Parathyroid adenoma (tissue), 2 donors: ENCODE results near the gene ADSS1.
A peak's percentile ranks its signal among the peaks of the same experiment; 100 is the strongest.

Experiments
- H2AFZ ChIP-seq: fragments of 300-600 bp; sonication (generic); one replicate; pipeline ENCODE4 v1.7.0; 2017; ENCODE audit warnings: antibody characterized with exemption, mild to moderate bottlenecking
- H3K27ac ChIP-seq: fragments of 300-600 bp; sonication (generic); one replicate; pipeline ENCODE4 v1.7.0; 2017
- H3K27me3 ChIP-seq: fragments of 300-600 bp; sonication (generic); one replicate; pipeline ENCODE4 v1.7.0; 2017; ENCODE audit warnings: low read length; ENCODE audit not compliant: control insufficient read depth, insufficient read depth
- H3K36me3 ChIP-seq: fragments of 300-600 bp; sonication (generic); one replicate; pipeline ENCODE4 v1.7.0; 2017; ENCODE audit warnings: low read length; ENCODE audit not compliant: control insufficient read depth, insufficient read depth
- H3K4me1 ChIP-seq: fragments of 300-600 bp; sonication (generic); one replicate; pipeline ENCODE4 v1.7.0; 2017; ENCODE audit warnings: control low read depth
- H3K4me2 ChIP-seq: fragments of 300-600 bp; sonication (generic); one replicate; pipeline ENCODE4 v1.7.0; 2017; ENCODE audit warnings: low read length
- H3K4me3 ChIP-seq: fragments of 300-600 bp; sonication (generic); one replicate; pipeline ENCODE4 v1.7.0; 2017; ENCODE audit warnings: low read depth, low read length
- H3K79me2 ChIP-seq: fragments of 300-600 bp; sonication (generic); one replicate; pipeline ENCODE4 v1.7.0; 2017; ENCODE audit warnings: control low read depth
- H3K9ac ChIP-seq: fragments of 300-600 bp; sonication (generic); one replicate; pipeline ENCODE4 v1.7.0; 2017; ENCODE audit warnings: mild to moderate bottlenecking
- H3K9me3 ChIP-seq: fragments of 300-600 bp; sonication (generic); one replicate; pipeline ENCODE4 v1.7.0; 2017; ENCODE audit warnings: low read length; ENCODE audit not compliant: control insufficient read depth
- CTCF ChIP-seq: fragments of 300-600 bp; sonication (generic); IDR thresholded peaks from one replicate; pipeline ENCODE4 v1.7.0; 2017; ENCODE audit warnings: antibody characterized with exemption, mild to moderate bottlenecking
- donor health status: primary hyperparathyroidism.

The ADSS1 gene

GRCh38 chr14:104754213-104754851 lies 30.3 kb downstream of the ADSS1 start:
- Histone ChIP-seq H3K4me1 (peaks cover 18% of the 10 kb centered on the region), H3K4me3 (peak overlapping the region; percentile 99), H3K9ac (no peak overlapping the region), H3K27me3 (no peaks in the 10 kb centered on the region), H3K4me2 (peak overlapping the region; percentile 95), H3K36me3 (no peaks in the 10 kb centered on the region), H3K79me2 (peaks cover 3% of the 10 kb centered on the region), H3K27ac (no peak overlapping the region), H2AFZ (no peak overlapping the region), H3K9me3 (no peaks in the 10 kb centered on the region)
- TF ChIP-seq CTCF: no peak

GRCh38 chr14:104755621-104756020 lies 31.6 kb downstream of the ADSS1 start:
- H3K4me2 ChIP-seq: no peak overlapping the region
- no peak overlapping the region for H3K27ac ChIP-seq
- no peak for TF ChIP-seq CTCF
- no peak overlapping the region for H2AFZ ChIP-seq
- H3K27me3 ChIP-seq: no peaks in the 10 kb centered on the region
- H3K4me1 ChIP-seq: peaks cover 18% of the 10 kb centered on the region
- no peaks in the 10 kb centered on the region for H3K9me3 ChIP-seq
- no peaks in the 10 kb centered on the region for H3K36me3 ChIP-seq
- H3K79me2 ChIP-seq: peaks cover 3% of the 10 kb centered on the region
- no peak overlapping the region for H3K9ac ChIP-seq
- no peak overlapping the region for H3K4me3 ChIP-seq

GRCh38 chr14:104756477-104757237 lies 32.6 kb downstream of the ADSS1 start:
- Histone ChIP-seq H3K4me1 (peaks cover 18% of the 10 kb centered on the region), H2AFZ (no peak overlapping the region), H3K27ac (no peak overlapping the region), H3K4me3 (no peak overlapping the region), H3K9me3 (no peaks in the 10 kb centered on the region), H3K36me3 (no peaks in the 10 kb centered on the region), H3K4me2 (no peak overlapping the region), H3K79me2 (peaks cover 3% of the 10 kb centered on the region), H3K27me3 (no peaks in the 10 kb centered on the region), H3K9ac (no peak overlapping the region)
- TF ChIP-seq CTCF: no peak

GRCh38 chr14:104757238-104757585 lies 33.2 kb downstream of the ADSS1 start:
- Histone ChIP-seq H3K79me2 (peaks cover 3% of the 10 kb centered on the region), H3K27me3 (no peaks in the 10 kb centered on the region), H3K27ac (no peak overlapping the region), H3K4me3 (no peak overlapping the region), H3K4me2 (no peak overlapping the region), H2AFZ (no peak overlapping the region), H3K9me3 (no peaks in the 10 kb centered on the region), H3K4me1 (peaks cover 18% of the 10 kb centered on the region), H3K9ac (no peak overlapping the region), H3K36me3 (no peaks in the 10 kb centered on the region)
- no peak for TF ChIP-seq CTCF
